ENCODE data around the gene TFEB. TPM values are rescaled to one million over a fixed set of nuclear protein-coding genes. Genes with fewer than 3 reads are reported as not detected.

TFEB gene
- total RNA-seq, 1 experiment from 2014 or later, result 16.2 TPM

DNA sequence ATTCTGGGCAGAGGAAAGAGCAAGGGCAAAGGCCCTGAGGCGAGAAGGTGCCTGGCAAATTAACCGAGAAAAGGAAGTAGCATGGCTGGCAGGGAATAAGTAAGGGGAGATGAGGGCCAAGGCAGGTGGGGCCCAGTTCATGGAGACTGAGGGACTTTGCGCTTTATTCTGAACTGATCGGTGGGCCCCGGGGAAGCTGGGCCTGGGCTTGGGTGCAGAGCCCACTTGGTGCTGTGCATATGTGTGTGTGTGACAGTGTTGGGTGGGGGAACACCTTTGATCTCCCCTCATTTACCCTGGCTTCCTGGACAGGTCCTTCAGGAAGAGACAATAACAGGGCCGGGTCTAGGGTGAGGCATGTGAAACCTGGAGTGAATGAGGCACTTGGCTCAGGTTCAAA lies 100.0 kb downstream of the TFEB start:
- no peaks in the 10 kb centered on the region for H3K9me3 Mint-ChIP-seq (ENCODE audit: unreplicated experiment)
- intact Hi-C loops (cut with micrococcal nuclease), result no loop called here
- peaks cover 6% of the 10 kb centered on the region for H3K4me1 Mint-ChIP-seq (ENCODE audit: insufficient read depth, unreplicated experiment)
- no peak overlapping the region for H3K4me3 Mint-ChIP-seq (ENCODE audit: unreplicated experiment)
- DNase-seq (ENCODE audit: unreplicated experiment), result no peak
- ChIA-PET POLR2A (interaction anchor here (2.0 to 3.5 kb wide), 3 partner anchors 9 to 151 kb away, joined by 7 to 42 read pairs (median 7); partner anchors contain the start of gene TOMM6), CTCF (interaction anchor here (0.6 to 2.3 kb wide), 2 partner anchors 9 to 466 kb away, joined by 3 to 14 read pairs; no protein-coding TSS in a partner anchor)
- H3K27me3 Mint-ChIP-seq (ENCODE audit: insufficient read depth, unreplicated experiment), result no peaks in the 10 kb centered on the region
- H3K36me3 Mint-ChIP-seq (ENCODE audit: insufficient read depth, unreplicated experiment), result peaks cover 12% of the 10 kb centered on the region
- TF ChIP-seq, protein P1, sequence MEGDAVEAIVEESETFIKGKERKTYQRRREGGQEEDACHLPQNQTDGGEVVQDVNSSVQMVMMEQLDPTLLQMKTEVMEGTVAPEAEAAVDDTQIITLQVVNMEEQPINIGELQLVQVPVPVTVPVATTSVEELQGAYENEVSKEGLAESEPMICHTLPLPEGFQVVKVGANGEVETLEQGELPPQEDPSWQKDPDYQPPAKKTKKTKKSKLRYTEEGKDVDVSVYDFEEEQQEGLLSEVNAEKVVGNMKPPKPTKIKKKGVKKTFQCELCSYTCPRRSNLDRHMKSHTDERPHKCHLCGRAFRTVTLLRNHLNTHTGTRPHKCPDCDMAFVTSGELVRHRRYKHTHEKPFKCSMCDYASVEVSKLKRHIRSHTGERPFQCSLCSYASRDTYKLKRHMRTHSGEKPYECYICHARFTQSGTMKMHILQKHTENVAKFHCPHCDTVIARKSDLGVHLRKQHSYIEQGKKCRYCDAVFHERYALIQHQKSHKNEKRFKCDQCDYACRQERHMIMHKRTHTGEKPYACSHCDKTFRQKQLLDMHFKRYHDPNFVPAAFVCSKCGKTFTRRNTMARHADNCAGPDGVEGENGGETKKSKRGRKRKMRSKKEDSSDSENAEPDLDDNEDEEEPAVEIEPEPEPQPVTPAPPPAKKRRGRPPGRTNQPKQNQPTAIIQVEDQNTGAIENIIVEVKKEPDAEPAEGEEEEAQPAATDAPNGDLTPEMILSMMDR (IDR thresholded peaks at IDR 0.05; ENCODE audit: unreplicated experiment), result no peak
- no TSS peak for BruUV-seq (replicated peaks)
- no peak overlapping the region for H3K27ac Mint-ChIP-seq (ENCODE audit: low read depth, unreplicated experiment)

DNA sequence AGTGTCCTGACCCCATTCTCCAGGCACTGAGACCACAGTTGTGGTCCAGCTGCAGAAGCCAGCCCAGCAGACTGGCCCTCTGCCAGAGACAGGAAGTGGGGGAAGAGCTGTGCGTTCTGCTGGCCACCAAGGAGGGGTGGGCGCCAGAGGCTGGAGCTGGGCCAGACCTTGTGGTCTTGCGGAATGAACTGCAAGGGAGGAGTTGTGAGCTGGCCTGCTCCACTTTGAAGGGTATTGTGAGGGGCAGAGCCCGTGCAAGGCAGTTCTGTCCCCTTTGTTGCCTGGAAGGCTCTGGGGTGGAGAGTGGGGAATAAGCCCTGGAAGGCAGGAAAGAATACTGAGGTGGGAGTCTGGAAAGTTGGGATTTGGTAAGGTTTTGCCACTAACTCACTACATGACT lies 100.8 kb downstream of the TFEB start:
- BruUV-seq (replicated peaks), result no TSS peak
- no peak overlapping the region for H3K27ac Mint-ChIP-seq (ENCODE audit: low read depth, unreplicated experiment)
- POLR2A ChIA-PET, result interaction anchor here (0.7 to 1.1 kb wide), 3 partner anchors 11 to 100 kb away, joined by 3 read pairs; no protein-coding TSS in a partner anchor

More for the DNA sequence above, 100.8 kb downstream of the TFEB start:
- Mint-ChIP-seq H3K4me3 (ENCODE audit: unreplicated experiment) (no peak overlapping the region), H3K9me3 (ENCODE audit: unreplicated experiment) (no peaks in the 10 kb centered on the region), H3K27me3 (ENCODE audit: insufficient read depth, unreplicated experiment) (no peaks in the 10 kb centered on the region), H3K4me1 (ENCODE audit: insufficient read depth, unreplicated experiment) (peaks cover 6% of the 10 kb centered on the region), H3K36me3 (ENCODE audit: insufficient read depth, unreplicated experiment) (peaks cover 5% of the 10 kb centered on the region)
- no peak for DNase-seq (ENCODE audit: unreplicated experiment)
- TF ChIP-seq, protein P1 (IDR thresholded peaks at IDR 0.05; ENCODE audit: unreplicated experiment), result no peak
- intact Hi-C loops (cut with micrococcal nuclease), result no loop called here
- CTCF ChIA-PET, result interaction anchor here (0.6 kb wide), 3 partner anchors 29 to 931 kb away, joined by 3 to 5 read pairs (median 4); no protein-coding TSS in a partner anchor

Other genes starting within 250 kb of the TFEB start
- gene FOXP4, start 189.2 kb downstream of the TFEB start, total RNA-seq (2022), result 16.5 and 18.4 TPM in 2 replicates
- 39.1 and 59.1 TPM in 2 replicates for gene MDFI, start 97.1 kb downstream of the TFEB start, total RNA-seq (2022)
- not detected in 2 replicates for gene PGC, start 11.8 kb upstream of the TFEB start, total RNA-seq (2022)
- gene FRS3, start 44.3 kb upstream of the TFEB start, total RNA-seq (2022), result 3.9 and 5.3 TPM in 2 replicates
- 0.93 and 1.5 TPM in 2 replicates for gene PRICKLE4, start 45.2 kb upstream of the TFEB start, total RNA-seq (2022)
- gene TOMM6, start 52.1 kb upstream of the TFEB start, total RNA-seq (2022), result 202 and 227 TPM in 2 replicates
- gene USP49, start 159.8 kb upstream of the TFEB start, total RNA-seq (2022), result 4.1 and 4.3 TPM in 2 replicates
- gene MED20, start 185.5 kb upstream of the TFEB start, total RNA-seq (2022), result 27.6 and 29.2 TPM in 2 replicates
- gene BYSL, start 185.9 kb upstream of the TFEB start, total RNA-seq (2022), result 45.0 and 58.0 TPM in 2 replicates
- gene CCND3, start 206.2 kb upstream of the TFEB start, total RNA-seq (2022), result 52.5 and 75.8 TPM in 2 replicates